GM15510 (cell line): ENCODE data around the gene ISG20L2.
A peak's percentile ranks its signal among the peaks of the same experiment; 100 is the strongest.

Experiments
- POLR2A ChIP-seq: IDR thresholded peaks from 3 replicates; pipeline ENCODE4 v1.6.1; 2011; ENCODE audit warnings: borderline replicate concordance; ENCODE audit not compliant: insufficient read length; ENCODE audit errors: extremely low read depth

ISG20L2 gene, protein sequence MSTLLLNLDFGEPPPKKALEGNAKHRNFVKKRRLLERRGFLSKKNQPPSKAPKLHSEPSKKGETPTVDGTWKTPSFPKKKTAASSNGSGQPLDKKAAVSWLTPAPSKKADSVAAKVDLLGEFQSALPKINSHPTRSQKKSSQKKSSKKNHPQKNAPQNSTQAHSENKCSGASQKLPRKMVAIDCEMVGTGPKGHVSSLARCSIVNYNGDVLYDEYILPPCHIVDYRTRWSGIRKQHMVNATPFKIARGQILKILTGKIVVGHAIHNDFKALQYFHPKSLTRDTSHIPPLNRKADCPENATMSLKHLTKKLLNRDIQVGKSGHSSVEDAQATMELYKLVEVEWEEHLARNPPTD

GRCh38 chr1:156728599-156729462, at the start of gene ISG20L2:
Gene ISG20L2 (minus strand): TSS chr1:156728766. CDS start chr1:156727652, 1,114 bp downstream.
- TF ChIP-seq POLR2A = peak; percentile 78

DNA sequence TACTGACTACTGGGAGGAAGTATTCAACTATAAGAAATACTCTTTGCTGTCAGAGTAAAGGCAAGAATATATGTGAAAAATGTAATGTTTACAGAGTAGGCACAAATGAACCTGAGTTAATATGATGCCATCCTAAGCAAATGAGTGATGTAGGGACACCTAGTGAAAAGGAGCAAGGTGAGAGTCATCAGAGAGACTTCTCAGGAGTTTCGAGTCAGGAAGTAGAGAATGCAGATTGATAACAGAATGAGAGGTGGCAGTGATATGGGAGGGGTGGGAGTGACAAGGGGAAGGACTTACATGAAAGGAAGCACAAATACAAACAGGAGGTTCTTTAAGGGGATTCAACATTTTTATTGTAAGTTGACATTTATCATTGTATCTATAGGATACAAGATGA, 49.0 kb upstream of the ISG20L2 start:
- TF ChIP-seq POLR2A = no peak

GRCh38 chr1:156776942-156777341, 48.4 kb upstream of the ISG20L2 start:
- no peak for TF ChIP-seq POLR2A

GRCh38 chr1:156775799-156776198, 47.2 kb upstream of the ISG20L2 start:
- no peak for TF ChIP-seq POLR2A

GRCh38 chr1:156773607-156774006, 45.0 kb upstream of the ISG20L2 start:
- no peak for TF ChIP-seq POLR2A

GRCh38 chr1:156772728-156773497, 44.3 kb upstream of the ISG20L2 start:
- TF ChIP-seq POLR2A = no peak

- TF ChIP-seq POLR2A = no peak
These were observed 43.7 kb upstream of the ISG20L2 start for GRCh38 chr1:156772222-156772621.

DNA sequence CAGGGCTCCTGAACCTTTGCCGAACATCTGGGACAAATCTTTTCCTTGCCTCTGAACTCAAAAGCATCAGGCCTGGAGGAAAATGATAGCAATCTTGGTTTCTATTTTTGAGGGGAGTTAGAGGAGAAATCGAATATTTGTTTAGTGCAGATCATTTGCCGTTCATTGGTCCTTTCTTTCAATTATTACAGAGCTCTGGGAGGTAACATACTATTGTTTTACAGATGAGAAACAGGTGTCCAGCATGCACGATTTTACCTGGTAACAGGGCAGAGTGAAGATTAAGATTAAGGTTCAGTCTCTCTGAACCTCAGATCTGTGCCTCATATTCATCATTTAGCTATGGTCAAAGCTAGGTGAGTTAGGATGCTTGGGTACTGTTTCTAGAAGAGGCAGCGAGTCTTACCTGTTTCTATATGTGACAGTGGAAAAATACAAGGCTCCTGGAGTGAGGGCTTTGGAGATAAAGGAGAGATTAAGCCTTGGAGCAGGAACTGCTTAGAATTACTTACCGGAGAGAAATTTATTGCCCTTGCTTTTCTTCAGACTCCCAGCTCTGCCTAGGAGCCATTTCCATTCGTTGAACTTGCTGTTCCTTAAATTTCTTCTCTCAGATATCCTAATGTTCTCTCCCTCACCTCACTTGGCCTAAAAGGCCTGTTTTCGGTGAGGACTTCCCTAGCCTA, 40.2 kb upstream of the ISG20L2 start:
- no peak for TF ChIP-seq POLR2A

DNA sequence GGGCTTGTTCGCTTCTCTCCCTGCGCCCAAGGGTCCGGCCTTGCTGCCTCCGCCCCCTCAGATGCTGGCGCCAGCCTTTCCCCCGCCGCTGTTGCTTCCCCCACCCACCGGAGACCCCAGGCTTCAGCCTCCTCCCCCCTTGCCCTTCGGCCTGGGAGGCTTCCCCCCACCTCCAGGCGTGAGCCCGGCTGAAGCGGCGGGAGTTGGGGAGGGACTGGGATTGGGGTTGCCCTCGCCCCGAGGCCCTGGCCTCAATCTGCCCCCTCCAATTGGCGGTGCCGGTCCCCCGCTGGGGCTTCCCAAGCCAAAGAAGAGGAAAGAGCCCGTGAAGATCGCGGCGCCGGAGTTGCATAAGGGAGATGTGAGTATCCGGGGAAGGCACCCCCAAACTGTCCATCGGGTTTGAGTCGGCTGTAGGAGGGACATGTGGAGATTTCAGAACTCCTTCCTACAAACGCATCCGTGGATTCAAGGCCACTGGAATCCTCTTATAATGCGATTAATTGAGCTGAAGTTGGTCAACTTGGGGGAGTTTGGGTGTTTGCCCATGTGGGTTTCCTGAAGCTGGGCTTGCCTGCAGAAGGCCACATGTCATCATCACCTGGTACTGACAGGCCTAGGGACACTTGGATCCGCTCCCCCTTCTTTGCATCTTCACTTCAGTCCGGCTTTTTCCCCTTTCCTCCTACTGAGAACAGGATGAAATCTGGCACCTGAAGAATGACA, 39.5 kb upstream of the ISG20L2 start:
- TF ChIP-seq POLR2A = no peak

DNA sequence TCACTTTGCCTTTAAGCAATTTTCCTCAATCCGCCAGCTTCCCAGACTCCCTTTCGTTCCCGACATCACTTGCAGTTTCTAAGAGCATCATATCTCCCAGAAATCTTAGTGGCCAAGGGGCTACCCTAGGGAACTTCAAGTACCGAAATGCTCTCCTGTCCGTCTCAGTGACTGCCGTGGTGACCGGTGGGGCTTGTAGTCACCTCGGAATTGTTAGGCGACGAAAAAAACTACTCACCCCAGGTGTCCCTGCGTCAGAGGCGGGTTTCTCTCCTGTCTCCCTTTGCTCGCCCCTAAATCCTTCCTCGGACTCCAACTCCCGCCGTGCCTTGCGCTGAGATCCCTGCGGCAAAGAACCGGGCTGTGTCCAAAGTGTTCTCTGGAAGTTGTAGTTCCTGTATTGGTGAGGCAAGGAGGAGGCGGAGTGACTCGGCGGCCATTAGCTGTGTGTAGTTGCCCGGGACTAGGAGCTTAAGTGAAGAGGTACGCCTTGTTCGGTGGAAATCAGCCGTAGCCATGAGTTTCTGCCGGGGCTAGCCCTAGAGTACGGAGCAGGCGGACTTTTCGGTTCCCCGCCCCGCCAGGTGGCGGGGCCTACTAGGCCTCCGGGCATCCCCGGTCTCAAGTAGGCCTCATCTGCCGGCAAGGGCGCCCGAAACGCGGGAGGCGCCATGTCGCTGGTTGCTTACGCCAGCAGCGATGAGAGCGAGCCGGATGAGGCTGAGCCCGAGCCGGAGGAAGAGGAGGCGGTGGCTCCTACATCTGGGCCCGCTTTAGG, 38.7 kb upstream of the ISG20L2 start, which contains the start of gene PRCC:
Gene PRCC (plus strand): TSS at position 435 of the 778 bp plus-strand sequence. CDS start 237 bp downstream, at position 672.
- TF ChIP-seq POLR2A = peak; percentile 56

- TF ChIP-seq POLR2A = peak; percentile 49
These were observed 37.9 kb upstream of the ISG20L2 start for GRCh38 chr1:156766298-156767100.

DNA sequence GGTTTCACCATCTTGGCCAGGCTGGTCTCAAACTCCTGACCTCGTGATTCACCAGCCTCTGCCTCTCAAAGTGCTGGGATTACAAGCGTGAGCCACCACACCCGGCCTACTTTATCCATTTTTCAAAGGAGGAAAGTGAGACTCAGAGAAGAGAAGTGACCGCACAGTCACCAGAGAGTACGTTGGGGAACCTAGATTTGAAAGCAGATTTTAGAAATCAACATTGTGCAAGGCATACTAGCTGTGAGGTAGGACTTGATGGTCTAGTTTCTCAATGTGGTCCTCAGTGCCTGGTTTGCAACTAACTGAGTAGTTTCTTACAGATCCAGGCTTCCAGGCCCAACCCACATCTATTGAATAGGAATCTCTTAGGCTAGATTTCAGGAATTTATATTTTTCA, 37.1 kb upstream of the ISG20L2 start:
- TF ChIP-seq POLR2A = no peak
